A549 (cell line): Measurements from ENCODE around the gene TREX2. TPM values are rescaled to one million over a fixed set of nuclear protein-coding genes. Genes with fewer than 3 reads are reported as not detected.

Source experiments
- ATAC-seq, 2 experiments: fragments of 200-7000 bp in 1 of 2; fragments of >200 bp in 1 of 2; cut with Nextera tagmentation in 1 of 2; cut with Tn5 transposase in 1 of 2; 3 replicates each; pipeline versions ENCODE4 v1.8.0 to v1.9.1; 2018 to 2020; ENCODE audit warnings: mild to moderate bottlenecking in 1 of 2, moderate library complexity in 1 of 2
- CTCF ChIA-PET: fragments of 300-600 bp; sonication (Branson Sonifier 250); formaldehyde crosslinking; extraction: SDS; loops from one replicate; lab custom pipeline; 2021; ENCODE audit warnings: antibody characterized with exemption, inconsistent platforms; lab: Yijun Ruan, JAX
- POLR2A ChIA-PET: fragments of 350-600 bp; formaldehyde crosslinking; extraction: SDS; loops from one replicate; lab custom pipeline; 2021; ENCODE audit warnings: antibody characterized with exemption, inconsistent platforms; lab: Yijun Ruan, JAX
- DNase-seq, 2 experiments: peaks; one replicate each; pipeline versions ENCODE4 v3.0.0 to v3.0.0-alpha.2; 2011 to 2016; ENCODE audit warnings: low read depth in 1 of 2, low spot score in 1 of 2
- FAIRE-seq: peaks from 2 replicates; lab custom pipeline; 2011; peaks lifted over from hg19 to GRCh38; lab: Jason Lieb, UNC
- H3K27ac ChIP-seq, 2 experiments: fragments of >200 bp; sonication (Bioruptor Twin); formaldehyde crosslinking; 3 replicates each; pipeline ENCODE4 v1.5.1; 2016 to 2017
- H3K4me1 ChIP-seq: fragments of >200 bp; sonication (Bioruptor Twin); formaldehyde crosslinking; 3 replicates; pipeline ENCODE4 v1.6.1; 2016
- H3K4me2 ChIP-seq: fragments of >200 bp; sonication (Bioruptor Twin); formaldehyde crosslinking; 3 replicates; pipeline ENCODE4 v1.6.1; 2016
- H3K4me3 ChIP-seq: fragments of >200 bp; sonication (Bioruptor Twin); formaldehyde crosslinking; 3 replicates; pipeline ENCODE4 v1.5.1; 2016
- H3K9me3 ChIP-seq: fragments of >200 bp; sonication (Bioruptor Twin); formaldehyde crosslinking; 3 replicates; pipeline ENCODE4 v1.6.1; 2016
- CHD2 ChIP-seq: fragments of 150-350 bp; IDR thresholded peaks from 2 replicates; pipeline ENCODE4 v1.6.1; 2014; ENCODE audit warnings: low read length; ENCODE audit not compliant: partially characterized antibody
- CTCF ChIP-seq: fragments of >200 bp; sonication (Bioruptor Twin); formaldehyde crosslinking; IDR thresholded peaks from 3 replicates; pipeline ENCODE4 v1.5.1; 2016
- EHMT2 ChIP-seq: fragments of 200-600 bp; sonication (generic); IDR thresholded peaks from 2 replicates; pipeline ENCODE4 v1.6.1; 2016; ENCODE audit warnings: antibody characterized with exemption, low read depth, mild to moderate bottlenecking, moderate library complexity
- ELK1 ChIP-seq: fragments of 150-350 bp; IDR thresholded peaks from 2 replicates; pipeline ENCODE4 v1.6.1; 2014; ENCODE audit warnings: low read depth, mild to moderate bottlenecking, low read length
- ESRRA ChIP-seq: fragments of 150-350 bp; IDR thresholded peaks from 2 replicates; pipeline ENCODE4 v1.6.1; 2014; ENCODE audit warnings: mild to moderate bottlenecking, low read length, borderline replicate concordance
- HEYL ChIP-seq: fragments of 250-450 bp; sonication (Bioruptor Pico); IDR thresholded peaks from 2 replicates; pipeline ENCODE4 v1.8.0; 2021; ENCODE audit warnings: mild to moderate bottlenecking, moderate library complexity
- HOXB13 ChIP-seq: fragments of 250-450 bp; sonication (Bioruptor Pico); IDR thresholded peaks from 2 replicates; pipeline ENCODE4 v1.5.0; 2020; ENCODE audit warnings: low read depth, mild to moderate bottlenecking, moderate library complexity
- HOXB5 ChIP-seq: fragments of 250-450 bp; sonication (Bioruptor Pico); IDR thresholded peaks from 2 replicates; pipeline ENCODE4 v1.5.0; 2020; ENCODE audit warnings: mild to moderate bottlenecking, moderate library complexity
- JUNB ChIP-seq: fragments of >200 bp; sonication (Bioruptor Twin); formaldehyde crosslinking; IDR thresholded peaks from 2 replicates; pipeline ENCODE4 v1.6.1; 2016
- MYC ChIP-seq: IDR thresholded peaks from 2 replicates; pipeline ENCODE4 v1.6.1; 2012; ENCODE audit warnings: mild to moderate bottlenecking, inconsistent platforms, low read length, improper control_type of control experiment, borderline replicate concordance
- NFE2L2 ChIP-seq: fragments of 150-350 bp; conservative IDR thresholded peaks from 2 replicates; pipeline ENCODE4 v1.6.1; 2014; ENCODE audit warnings: low read length
- NPAS2 ChIP-seq: fragments of 250-450 bp; sonication (Bioruptor Pico); IDR thresholded peaks from 2 replicates; pipeline ENCODE4 v1.8.0; 2022; ENCODE audit warnings: mild to moderate bottlenecking, moderate library complexity, borderline replicate concordance
- PHF8 ChIP-seq: fragments of 200-600 bp; sonication (generic); IDR thresholded peaks from 2 replicates; pipeline ENCODE4 v1.6.1; 2016; ENCODE audit warnings: low read depth, mild to moderate bottlenecking, antibody characterized with exemption, moderate library complexity, borderline replicate concordance
- POLR2A ChIP-seq: IDR thresholded peaks from 2 replicates; pipeline ENCODE4 v1.6.1; 2012; ENCODE audit warnings: mild to moderate bottlenecking, low read length
- POLR2AphosphoS2 ChIP-seq: conservative IDR thresholded peaks from 2 replicates; pipeline ENCODE4 v1.6.1; 2012; ENCODE audit warnings: low read length, improper control_type of control experiment, inconsistent platforms
- SMC3 ChIP-seq: fragments of >200 bp; sonication (Bioruptor Twin); formaldehyde crosslinking; IDR thresholded peaks from 3 replicates; pipeline ENCODE4 v1.6.1; 2018; ENCODE audit warnings: inconsistent platforms
- WGBS: methylation state at CpG from one replicate; pipeline ENCODE4 v1.1.6; 2017; ENCODE audit errors: missing lambda C conversion rate; 5-methylcytosine and 5-hydroxymethylcytosine counted together
- polyA plus RNA-seq, 4 experiments: library from polyadenylated mRNA; depleted of rRNA in 3 of 4; stranded (reverse); fragments of >200 nt; fragmentation: RNase III in 1 of 4; extraction: RNeasy Plus Mini Kit Qiagen cat#74134 plus additional on column Dnase treatment in 1 of 4; gene quantifications; 2 replicates in 3 of 4; 3 replicates in 1 of 4; pipeline ENCODE4 v1.2.3, GENCODE V29; 2011 to 2017

The TREX2 gene
- polyA plus RNA-seq, 2 of the 4 experiments (the other 2 are of a cell fraction) = 0.27 to 0.99 TPM

GRCh38 chrX:153459986-153460385 lies 14.1 kb upstream of the TREX2 start:
- CTCF ChIA-PET = interaction anchor here (0.9 to 4.8 kb wide), 18 partner anchors 9 to 518 kb away, joined by 3 to 66 read pairs (median 4); partner anchors contain the start of gene HAUS7
- WGBS = 88% methylated on average over 4 of the region's 4 CpGs
- no peak for TF ChIP-seq ELK1
- no peak for TF ChIP-seq POLR2AphosphoS2
- TF ChIP-seq NPAS2 (CRISPR knock-in tag) = no peak
- TF ChIP-seq, all 56 proteins: peak for 0
- no peaks in the 10 kb centered on the region for H3K4me1 ChIP-seq
- H3K27ac ChIP-seq = no peak overlapping the region
- no peak for ATAC-seq
- DNase-seq = no peak
- FAIRE-seq = no peak
- no peak overlapping the region for H3K4me2 ChIP-seq
- POLR2A ChIA-PET = no interaction called here
- H3K4me3 ChIP-seq = no peak overlapping the region
- no peaks in the 10 kb centered on the region for H3K9me3 ChIP-seq

GRCh38 chrX:153458476-153458875 lies 12.6 kb upstream of the TREX2 start:
- Histone ChIP-seq H3K4me1 (no peaks in the 10 kb centered on the region), H3K4me3 (no peak overlapping the region), H3K4me2 (no peak overlapping the region), H3K9me3 (no peaks in the 10 kb centered on the region), H3K27ac (no peak overlapping the region)
- ATAC-seq (no peak), DNase-seq (no peak), FAIRE-seq (no peak)
- TF ChIP-seq POLR2A (no peak), CHD2 (no peak), JUNB (no peak)
- CTCF ChIA-PET = interaction anchor here (0.9 to 4.8 kb wide), 4 partner anchors 13 to 210 kb away, joined by 3 to 66 read pairs (median 6); partner anchors contain the start of gene HAUS7
- 87% methylated on average over 4 of the region's 4 CpGs for WGBS
- POLR2A ChIA-PET = no interaction called here

GRCh38 chrX:153457827-153458466 lies 12.1 kb upstream of the TREX2 start:
- POLR2A ChIA-PET = no interaction called here
- H3K9me3 ChIP-seq = no peaks in the 10 kb centered on the region
- CTCF ChIA-PET = interaction anchor here (0.9 to 3.0 kb wide), 4 partner anchors 13 to 210 kb away, joined by 3 to 10 read pairs (median 3); partner anchors contain the start of gene HAUS7
- ATAC-seq = no peak
- no peak for TF ChIP-seq ESRRA
- TF ChIP-seq SMC3 = no peak
- no peak for TF ChIP-seq PHF8
- no peak for TF ChIP-seq EHMT2
- TF ChIP-seq POLR2A = no peak
- no peak for TF ChIP-seq HOXB13
- no peak for TF ChIP-seq JUNB
- no peak for TF ChIP-seq MYC
- no peak for TF ChIP-seq HEYL
- no peak for TF ChIP-seq NFE2L2
- TF ChIP-seq HOXB5 (CRISPR knock-in tag) = no peak
- TF ChIP-seq CTCF = no peak
- TF ChIP-seq, all 56 proteins: peak for 0
- 96% methylated on average over 17 of the region's 17 CpGs for WGBS
- no peak for FAIRE-seq
- Histone ChIP-seq H3K27ac (no peak overlapping the region), H3K4me1 (no peaks in the 10 kb centered on the region), H3K4me3 (no peak overlapping the region), H3K4me2 (no peak overlapping the region)
- no peak for DNase-seq
